CD4-positive, CD25-positive, alpha-beta regulatory T cell (primary cell): Measurements from ENCODE around the gene RHOJ. TPM values are rescaled to one million over a fixed set of nuclear protein-coding genes. Genes with fewer than 3 reads are reported as not detected.
"Not testable (repeated sequence)": the region's sequence is repeated elsewhere in the genome, so short reads cannot be mapped to it uniquely, and the experiment has no call there.

Experiments used
- ATAC-seq, 2 donors: fragments of 150-1000 bp; cut with Tn5 transposase; one replicate each; pipeline ENCODE4 v1.10.0; 2021; ENCODE audit warnings: low read depth in 2 of 2, moderate number of reproducible peaks in 2 of 2, moderate library complexity in 1 of 2
- DNase-seq, 3 donors: peaks; one replicate each; pipeline versions ENCODE4 v3.0.0 to v3.0.0-alpha.2; 2012 to 2022; ENCODE audit warnings: mixed read lengths in 1 of 3
- H3K27ac ChIP-seq: one replicate; pipeline ENCODE4 v1.7.0; 2013; ENCODE audit warnings: mild to moderate bottlenecking, low read length; ENCODE audit not compliant: insufficient read depth, poor library complexity, severe bottlenecking
- H3K27me3 ChIP-seq: one replicate; pipeline ENCODE4 v1.7.0; 2013; ENCODE audit warnings: low read length; ENCODE audit not compliant: control insufficient read depth, insufficient read depth
- H3K36me3 ChIP-seq: one replicate; pipeline ENCODE4 v1.7.0; 2013; ENCODE audit warnings: mild to moderate bottlenecking, low read length, moderate library complexity; ENCODE audit not compliant: control insufficient read depth, insufficient read depth
- H3K4me1 ChIP-seq: 2 replicates; pipeline ENCODE4 v1.7.0; 2013; ENCODE audit warnings: mild to moderate bottlenecking, low read length; ENCODE audit not compliant: insufficient read depth, control insufficient read depth, poor library complexity, severe bottlenecking
- H3K4me3 ChIP-seq: one replicate; pipeline ENCODE4 v1.7.0; 2013; ENCODE audit warnings: low read depth, mild to moderate bottlenecking, low read length, moderate library complexity
- H3K9me3 ChIP-seq, 2 experiments: 1 replicate in 1 of 2; 2 replicates in 1 of 2; pipeline ENCODE4 v1.7.0; 2013; ENCODE audit warnings: low read length in 2 of 2, mild to moderate bottlenecking in 1 of 2, moderate library complexity in 1 of 2; ENCODE audit not compliant: control insufficient read depth in 2 of 2
- H3K27ac Mint-ChIP-seq, 3 donors: one replicate each; pipeline ENCODE4 v1.8.0; 2020 to 2022; ENCODE audit warnings: mild to moderate bottlenecking in 3 of 3, mixed read lengths in 3 of 3, moderate library complexity in 2 of 3
- H3K27me3 Mint-ChIP-seq: one replicate; pipeline ENCODE4 v1.8.0; 2022; ENCODE audit warnings: mild to moderate bottlenecking, mixed read lengths
- H3K36me3 Mint-ChIP-seq: one replicate; pipeline ENCODE4 v1.8.0; 2020; ENCODE audit warnings: mixed read lengths
- H3K4me1 Mint-ChIP-seq, 4 donors: one replicate each; pipeline ENCODE4 v1.8.0; 2020 to 2022; ENCODE audit warnings: mixed read lengths in 4 of 4, mild to moderate bottlenecking in 1 of 4
- H3K4me3 Mint-ChIP-seq, 4 donors: one replicate each; pipeline ENCODE4 v1.8.0; 2020 to 2022; ENCODE audit warnings: mild to moderate bottlenecking in 4 of 4, mixed read lengths in 4 of 4, moderate library complexity in 3 of 4
- H3K9me3 Mint-ChIP-seq, 7 donors: one replicate each; pipeline ENCODE4 v1.8.0; 2020 to 2022; ENCODE audit warnings: mixed read lengths in 7 of 7, mild to moderate bottlenecking in 3 of 7, moderate library complexity in 2 of 7
- polyA plus RNA-seq, 4 donors: library from polyadenylated mRNA; unstranded; fragments of 300-500 nt; fragmentation: Illumina TruSeq; gene quantifications; one replicate each; pipeline ENCODE4 v1.2.3, GENCODE V29; 2021
- total RNA-seq: library from RNA; stranded (reverse); gene quantifications from one replicate; pipeline ENCODE4 v1.2.3, GENCODE V29; 2022

RHOJ gene
- total and polyA plus RNA-seq, 5 donors from 2014 or later = not detected

DNA sequence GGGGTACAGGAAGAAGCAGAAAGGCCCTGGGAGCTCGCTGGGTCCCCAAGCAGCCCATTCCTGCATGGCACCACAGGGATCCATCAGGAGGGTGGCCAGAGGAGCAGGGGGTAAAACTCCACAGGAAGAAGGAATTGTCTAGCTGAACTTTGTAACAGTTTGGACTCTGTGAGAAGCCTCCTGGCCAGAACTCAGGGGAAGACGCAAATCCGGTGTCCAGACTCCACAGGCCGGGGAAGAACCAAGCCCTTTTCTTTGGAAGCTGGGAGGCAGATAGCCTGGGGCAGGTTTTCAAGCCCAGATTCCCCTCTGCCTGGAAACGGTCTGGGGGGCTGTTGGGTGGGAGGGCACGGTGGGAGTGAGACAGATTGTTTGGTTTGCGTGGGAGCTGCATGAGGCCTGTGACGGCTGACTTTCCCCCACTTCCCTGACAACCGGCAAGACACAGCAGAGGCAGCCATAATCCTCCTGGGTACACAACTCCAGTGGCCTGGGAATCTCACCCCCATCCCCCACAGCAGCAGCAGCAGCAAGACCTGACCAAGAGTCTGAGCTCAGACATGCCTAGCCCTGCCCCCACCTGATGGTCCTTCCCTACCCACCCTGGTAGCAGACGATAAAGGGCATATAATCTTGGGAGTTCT, 97.8 kb downstream of the RHOJ start:
- no peak overlapping the region for H3K27ac Mint-ChIP-seq
- H3K4me1 Mint-ChIP-seq = peaks cover 0 to 12% (median 6%) of the 10 kb centered on the region in 4 donors
- no peaks in the 10 kb centered on the region for H3K9me3 ChIP-seq
- no peaks in the 10 kb centered on the region for H3K36me3 Mint-ChIP-seq
- peaks cover 0 to 2% (median 0%) of the 10 kb centered on the region in 7 donors for H3K9me3 Mint-ChIP-seq
- H3K36me3 ChIP-seq = no peaks in the 10 kb centered on the region
- H3K4me3 ChIP-seq = no peak overlapping the region
- H3K27me3 ChIP-seq = peaks cover 2% of the 10 kb centered on the region
- H3K4me3 Mint-ChIP-seq = no peak overlapping the region
- no peaks in the 10 kb centered on the region for H3K4me1 ChIP-seq
- H3K27me3 Mint-ChIP-seq = peaks cover 5% of the 10 kb centered on the region
- DNase-seq (no peak), ATAC-seq (no peak)
- H3K27ac ChIP-seq = no peak overlapping the region

DNA sequence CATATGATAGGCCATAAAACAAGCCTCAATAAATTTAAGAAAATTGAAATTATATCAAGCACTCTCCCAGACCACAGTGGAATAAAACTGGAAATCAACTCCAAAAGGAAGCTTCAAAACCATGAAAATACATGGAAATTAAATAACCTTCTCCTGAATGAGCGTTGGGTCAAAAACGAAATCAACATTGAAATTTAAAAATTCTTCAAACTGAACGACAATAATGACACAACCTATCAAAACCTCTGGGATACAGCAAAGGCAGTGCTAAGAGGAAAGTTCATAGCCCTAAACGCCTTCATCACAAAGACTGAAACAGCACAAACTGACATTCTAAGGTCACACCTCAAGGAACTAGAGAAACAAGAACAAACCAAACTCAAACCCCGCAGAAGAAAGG, 100.2 kb downstream of the RHOJ start:
- not testable (repeated sequence) for H3K27ac ChIP-seq, H3K36me3 Mint-ChIP-seq, ATAC-seq, H3K4me3 Mint-ChIP-seq, H3K27ac Mint-ChIP-seq, DNase-seq, H3K36me3 ChIP-seq, H3K27me3 ChIP-seq, H3K9me3 Mint-ChIP-seq, H3K4me1 Mint-ChIP-seq, H3K4me3 ChIP-seq, H3K9me3 ChIP-seq, H3K4me1 ChIP-seq
- peaks cover 11% of the 10 kb centered on the region for H3K27me3 Mint-ChIP-seq

DNA sequence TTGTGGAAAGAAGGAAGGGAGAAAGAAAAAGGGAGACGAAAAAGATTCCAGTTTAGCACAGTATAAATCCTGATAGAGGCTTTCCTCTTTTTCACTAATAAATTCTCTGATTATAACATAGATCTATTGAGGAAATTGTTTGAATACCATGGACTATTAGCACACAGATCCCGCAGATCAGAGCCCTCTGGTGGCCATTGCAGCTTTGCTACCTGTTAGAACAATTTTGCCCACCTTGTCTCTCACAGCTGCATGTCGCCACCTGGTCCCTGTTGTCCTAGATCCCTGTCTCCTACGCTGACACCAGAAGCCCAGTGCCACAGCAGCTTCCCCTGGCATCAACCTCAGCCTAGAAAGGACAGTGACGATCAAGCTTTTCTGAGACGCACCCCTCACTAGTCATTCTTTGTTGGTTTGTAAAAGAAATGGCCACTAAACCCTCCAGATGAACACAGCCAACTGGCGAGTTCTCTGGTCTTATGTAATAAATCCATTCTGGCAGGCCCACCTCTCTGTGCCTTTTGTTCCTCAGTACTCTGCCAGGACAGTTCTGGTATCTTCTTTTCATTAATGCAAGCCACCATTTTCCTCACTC, 104.6 kb downstream of the RHOJ start:
- no peak overlapping the region for H3K4me3 ChIP-seq
- H3K4me3 Mint-ChIP-seq = no peak overlapping the region
- H3K9me3 ChIP-seq = no peaks in the 10 kb centered on the region
- no peaks in the 10 kb centered on the region for H3K36me3 Mint-ChIP-seq
- H3K36me3 ChIP-seq = no peaks in the 10 kb centered on the region
- no peaks in the 10 kb centered on the region for H3K4me1 ChIP-seq
- DNase-seq (peak in 1 of 3 donors; percentile 24), ATAC-seq (no peak)
- peaks cover 13% of the 10 kb centered on the region for H3K27me3 ChIP-seq
- H3K27ac ChIP-seq = no peak overlapping the region
- peaks cover 9% of the 10 kb centered on the region for H3K27me3 Mint-ChIP-seq
- no peaks in the 10 kb centered on the region for H3K4me1 Mint-ChIP-seq
- no peak overlapping the region for H3K27ac Mint-ChIP-seq
- H3K9me3 Mint-ChIP-seq = no peaks in the 10 kb centered on the region

DNA sequence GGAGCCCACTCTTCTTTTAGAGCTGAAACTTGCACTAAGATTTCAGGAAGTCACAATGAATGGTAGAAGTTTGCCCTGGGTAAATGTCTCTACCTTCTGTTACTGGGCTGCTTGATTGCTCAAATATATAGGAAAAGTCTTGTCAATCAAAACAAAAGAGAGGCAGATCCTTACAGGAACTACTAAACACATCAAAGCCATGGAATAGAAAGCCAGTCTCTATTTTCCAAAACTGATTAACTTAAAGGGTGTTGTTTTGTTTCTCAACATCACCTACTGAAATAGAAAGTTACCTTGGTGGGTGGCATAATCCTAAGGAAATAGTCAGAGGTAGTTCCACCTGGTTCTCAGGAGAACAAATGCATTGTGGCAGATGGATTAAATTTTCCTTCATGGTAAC, 114.6 kb downstream of the RHOJ start, which contains the start of gene GPHB5:
TSS of gene GPHB5 (minus strand) at position 101 of the 400 bp plus-strand sequence. CDS start 1,086 bp downstream, outside the sequence.
- no peaks in the 10 kb centered on the region for H3K36me3 ChIP-seq
- no peak within 1 kb of the TSS for H3K27ac ChIP-seq
- no peak within 1 kb of the TSS for H3K4me3 ChIP-seq
- ATAC-seq = no peak
- Mint-ChIP-seq H3K27me3 (peaks cover 24% of the 10 kb centered on the region), H3K36me3 (no peaks in the 10 kb centered on the region), H3K27ac (no peak within 1 kb of the TSS), H3K4me1 (peaks cover 0 to 4% (median 0%) of the 10 kb centered on the region in 4 donors), H3K4me3 (no peak within 1 kb of the TSS), H3K9me3 (peaks cover 0 to 4% (median 0%) of the 10 kb centered on the region in 7 donors)
- H3K4me1 ChIP-seq = no peaks in the 10 kb centered on the region
- no peak for DNase-seq
- H3K9me3 ChIP-seq = no peaks in the 10 kb centered on the region
- peaks cover 8% of the 10 kb centered on the region for H3K27me3 ChIP-seq

DNA sequence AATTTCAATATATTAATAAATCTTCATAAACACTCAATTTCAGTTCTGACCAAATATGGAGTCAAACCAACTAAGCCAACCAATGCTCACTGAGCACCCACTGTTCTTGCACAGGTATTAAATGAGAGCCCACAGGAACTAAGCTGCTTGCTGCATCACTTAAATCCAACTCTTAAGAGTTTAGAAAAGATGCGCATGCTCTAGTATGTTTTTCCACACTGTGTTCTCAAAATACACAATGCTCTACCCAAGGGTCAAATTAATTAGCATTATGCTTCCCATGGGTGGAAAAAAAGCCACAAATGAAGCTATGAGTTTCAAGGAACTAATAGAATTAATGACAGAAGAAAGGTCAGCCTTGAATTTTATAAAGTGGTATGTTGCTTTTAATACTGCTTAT, 118.2 kb downstream of the RHOJ start:
- Histone ChIP-seq H3K27ac (no peak overlapping the region), H3K9me3 (no peaks in the 10 kb centered on the region), H3K4me3 (no peak overlapping the region), H3K27me3 (peaks cover 5% of the 10 kb centered on the region), H3K4me1 (no peaks in the 10 kb centered on the region), H3K36me3 (no peaks in the 10 kb centered on the region)
- DNase-seq (no peak), ATAC-seq (no peak)
- Mint-ChIP-seq H3K27me3 (peaks cover 33% of the 10 kb centered on the region), H3K4me3 (no peak overlapping the region), H3K36me3 (no peaks in the 10 kb centered on the region), H3K4me1 (no peaks in the 10 kb centered on the region), H3K27ac (no peak overlapping the region), H3K9me3 (peaks cover 0 to 1% (median 0%) of the 10 kb centered on the region in 7 donors)

DNA sequence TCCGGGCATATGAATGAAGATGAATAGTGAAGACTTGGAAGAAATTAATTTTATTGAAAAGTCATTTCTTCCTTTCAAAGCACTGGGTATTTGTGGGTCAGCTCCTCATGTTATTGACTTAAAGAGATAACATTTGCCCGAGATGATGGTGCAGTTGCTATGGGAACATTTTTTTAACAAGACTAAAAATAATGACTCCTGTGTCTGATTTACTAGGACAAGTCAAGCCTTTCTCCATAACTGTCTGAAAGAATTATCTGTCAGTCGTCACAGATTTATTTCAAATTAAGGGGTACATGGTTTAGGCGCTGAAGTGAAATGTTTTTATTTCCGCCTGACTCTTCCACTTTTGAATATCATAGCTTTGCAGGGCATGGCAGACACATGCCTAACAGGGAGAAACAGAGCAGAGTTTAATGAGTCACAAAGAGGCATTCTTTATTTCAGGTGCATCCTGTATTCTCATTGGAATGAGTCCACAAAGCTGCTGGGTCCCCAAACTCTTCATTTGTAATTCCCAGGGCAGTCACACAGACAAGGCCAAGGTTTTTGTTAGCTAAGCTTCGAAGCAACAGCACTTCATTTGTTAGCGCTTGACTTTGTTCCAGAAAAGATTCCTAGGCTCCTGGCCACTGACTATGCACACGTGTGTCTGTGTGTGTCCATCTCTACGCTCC, 118.8 kb downstream of the RHOJ start:
- no peak overlapping the region for H3K27ac Mint-ChIP-seq
- Histone ChIP-seq H3K9me3 (no peaks in the 10 kb centered on the region), H3K27me3 (peaks cover 6% of the 10 kb centered on the region), H3K27ac (no peak overlapping the region), H3K4me3 (no peak overlapping the region), H3K36me3 (no peaks in the 10 kb centered on the region), H3K4me1 (no peaks in the 10 kb centered on the region)
- H3K9me3 Mint-ChIP-seq = peaks cover 0 to 1% (median 0%) of the 10 kb centered on the region in 7 donors
- no peaks in the 10 kb centered on the region for H3K36me3 Mint-ChIP-seq
- H3K4me3 Mint-ChIP-seq = no peak overlapping the region
- H3K27me3 Mint-ChIP-seq = peaks cover 33% of the 10 kb centered on the region
- DNase-seq (no peak), ATAC-seq (no peak)
- no peaks in the 10 kb centered on the region for H3K4me1 Mint-ChIP-seq

DNA sequence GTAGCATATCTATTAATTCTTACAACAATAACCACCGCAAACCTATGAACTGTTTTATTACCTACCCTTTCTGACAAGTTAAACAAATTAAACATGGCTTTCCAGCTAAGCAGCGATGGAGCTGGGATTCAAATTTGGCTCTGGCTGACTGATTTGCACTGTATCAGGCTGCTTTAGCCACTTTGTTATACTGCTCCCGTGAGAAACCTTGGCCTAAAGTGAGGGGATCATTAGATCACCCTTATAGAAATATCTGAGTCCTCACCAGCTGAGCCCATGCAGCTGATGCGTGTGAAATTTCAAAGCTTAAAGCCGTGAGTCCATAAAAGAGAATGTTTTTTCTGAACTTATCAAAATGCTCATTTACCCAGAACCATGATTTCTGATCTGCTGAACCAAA, 122.6 kb downstream of the RHOJ start:
- H3K9me3 Mint-ChIP-seq = peaks cover 0 to 1% (median 0%) of the 10 kb centered on the region in 7 donors
- Histone ChIP-seq H3K27ac (no peak overlapping the region), H3K27me3 (peaks cover 10% of the 10 kb centered on the region), H3K4me3 (no peak overlapping the region), H3K9me3 (no peaks in the 10 kb centered on the region), H3K4me1 (no peaks in the 10 kb centered on the region), H3K36me3 (no peaks in the 10 kb centered on the region)
- H3K4me3 Mint-ChIP-seq = no peak overlapping the region
- no peak overlapping the region for H3K27ac Mint-ChIP-seq
- peaks cover 34% of the 10 kb centered on the region for H3K27me3 Mint-ChIP-seq
- no peak for ATAC-seq
- no peak for DNase-seq
- no peaks in the 10 kb centered on the region for H3K4me1 Mint-ChIP-seq
- no peaks in the 10 kb centered on the region for H3K36me3 Mint-ChIP-seq
